Measurements from ENCODE around the gene FGD4.
"Not testable (repeated sequence)": the region's sequence is repeated elsewhere in the genome, so short reads cannot be mapped to it uniquely, and the experiment has no call there.

The FGD4 gene

GRCh38 chr12:32548691-32549281 lies 149.4 kb downstream of the FGD4 start:
- WGBS (ENCODE audit: insufficient coverage, insufficient read length): no CpG with 5 or more reads among the region's 6 CpGs
- H3K9me3 ChIP-seq (ENCODE audit: control insufficient read depth, insufficient read depth, low read length): no peaks in the 10 kb centered on the region
- 0 out of 2 replicates have a peak, but pooled peaks cover 2% of the 10 kb centered on the region for H3K4me1 ChIP-seq (ENCODE audit: control insufficient read depth, insufficient read depth, low read length)
- no peak overlapping the region for H3K4me3 ChIP-seq (ENCODE audit: low read length)
- no peaks in the 10 kb centered on the region for H3K36me3 ChIP-seq (ENCODE audit: control insufficient read depth, insufficient read depth, low read length)
- no peak for DNase-seq (ENCODE audit: low read depth, low spot score)
- H3K27ac ChIP-seq (ENCODE audit: low read length): no peak overlapping the region
- H3K27me3 ChIP-seq (ENCODE audit: control insufficient read depth, insufficient read depth, low read length): no peaks in the 10 kb centered on the region

GRCh38 chr12:32549675-32550079 lies 150.3 kb downstream of the FGD4 start:
- Histone ChIP-seq H3K27me3 (ENCODE audit: control insufficient read depth, insufficient read depth, low read length) (no peaks in the 10 kb centered on the region), H3K4me1 (ENCODE audit: control insufficient read depth, insufficient read depth, low read length) (0 out of 2 replicates have a peak, but pooled peaks cover 2% of the 10 kb centered on the region), H3K36me3 (ENCODE audit: control insufficient read depth, insufficient read depth, low read length) (no peaks in the 10 kb centered on the region), H3K9me3 (ENCODE audit: control insufficient read depth, insufficient read depth, low read length) (no peaks in the 10 kb centered on the region), H3K4me3 (ENCODE audit: low read length) (no peak overlapping the region), H3K27ac (ENCODE audit: low read length) (no peak overlapping the region)
- no CpG with 5 or more reads among the region's 8 CpGs for WGBS (ENCODE audit: insufficient coverage, insufficient read length)
- no peak for DNase-seq (ENCODE audit: low read depth, low spot score)

GRCh38 chr12:32551058-32551457 lies 151.7 kb downstream of the FGD4 start:
- Histone ChIP-seq H3K9me3 (ENCODE audit: control insufficient read depth, insufficient read depth, low read length) (no peaks in the 10 kb centered on the region), H3K4me1 (ENCODE audit: control insufficient read depth, insufficient read depth, low read length) (0 out of 2 replicates have a peak, but pooled peaks cover 2% of the 10 kb centered on the region), H3K27ac (ENCODE audit: low read length) (no peak overlapping the region), H3K4me3 (ENCODE audit: low read length) (no peak overlapping the region), H3K36me3 (ENCODE audit: control insufficient read depth, insufficient read depth, low read length) (no peaks in the 10 kb centered on the region), H3K27me3 (ENCODE audit: control insufficient read depth, insufficient read depth, low read length) (no peaks in the 10 kb centered on the region)
- DNase-seq (ENCODE audit: low read depth, low spot score): no peak
- WGBS (ENCODE audit: insufficient coverage, insufficient read length): no CpG with 5 or more reads among the region's 2 CpGs

GRCh38 chr12:32558903-32559302 lies 159.5 kb downstream of the FGD4 start:
- H3K36me3 ChIP-seq (ENCODE audit: control insufficient read depth, insufficient read depth, low read length): no peaks in the 10 kb centered on the region
- H3K27me3 ChIP-seq (ENCODE audit: control insufficient read depth, insufficient read depth, low read length): no peaks in the 10 kb centered on the region
- no peak overlapping the region for H3K27ac ChIP-seq (ENCODE audit: low read length)
- H3K4me3 ChIP-seq (ENCODE audit: low read length): no peak overlapping the region
- no CpG with 5 or more reads among the region's 1 CpG for WGBS (ENCODE audit: insufficient coverage, insufficient read length)
- DNase-seq (ENCODE audit: low read depth, low spot score): no peak
- no peaks in the 10 kb centered on the region for H3K4me1 ChIP-seq (ENCODE audit: control insufficient read depth, insufficient read depth, low read length)
- no peaks in the 10 kb centered on the region for H3K9me3 ChIP-seq (ENCODE audit: control insufficient read depth, insufficient read depth, low read length)

GRCh38 chr12:32559434-32559833 lies 160.1 kb downstream of the FGD4 start:
- no peak overlapping the region for H3K4me3 ChIP-seq (ENCODE audit: low read length)
- H3K27me3 ChIP-seq (ENCODE audit: control insufficient read depth, insufficient read depth, low read length): no peaks in the 10 kb centered on the region
- no peaks in the 10 kb centered on the region for H3K9me3 ChIP-seq (ENCODE audit: control insufficient read depth, insufficient read depth, low read length)
- no peaks in the 10 kb centered on the region for H3K4me1 ChIP-seq (ENCODE audit: control insufficient read depth, insufficient read depth, low read length)
- H3K36me3 ChIP-seq (ENCODE audit: control insufficient read depth, insufficient read depth, low read length): peaks cover 2% of the 10 kb centered on the region; the same call in 1 of the 2 replicates
- WGBS (ENCODE audit: insufficient coverage, insufficient read length): no CpG with 5 or more reads among the region's 3 CpGs
- H3K27ac ChIP-seq (ENCODE audit: low read length): no peak overlapping the region
- no peak for DNase-seq (ENCODE audit: low read depth, low spot score)

GRCh38 chr12:32560520-32560919 lies 161.2 kb downstream of the FGD4 start:
- Histone ChIP-seq H3K4me3 (ENCODE audit: low read length) (no peak overlapping the region), H3K4me1 (ENCODE audit: control insufficient read depth, insufficient read depth, low read length) (no peaks in the 10 kb centered on the region), H3K9me3 (ENCODE audit: control insufficient read depth, insufficient read depth, low read length) (no peaks in the 10 kb centered on the region), H3K36me3 (ENCODE audit: control insufficient read depth, insufficient read depth, low read length) (peaks cover 2% of the 10 kb centered on the region; the same call in 1 of the 2 replicates), H3K27me3 (ENCODE audit: control insufficient read depth, insufficient read depth, low read length) (no peaks in the 10 kb centered on the region), H3K27ac (ENCODE audit: low read length) (no peak overlapping the region)
- no CpG with 5 or more reads among the region's 4 CpGs for WGBS (ENCODE audit: insufficient coverage, insufficient read length)
- DNase-seq (ENCODE audit: low read depth, low spot score): no peak

GRCh38 chr12:32561931-32562341 lies 162.6 kb downstream of the FGD4 start:
- Histone ChIP-seq H3K27ac (ENCODE audit: low read length) (no peak overlapping the region), H3K4me3 (ENCODE audit: low read length) (no peak overlapping the region), H3K4me1 (ENCODE audit: control insufficient read depth, insufficient read depth, low read length) (no peaks in the 10 kb centered on the region), H3K27me3 (ENCODE audit: control insufficient read depth, insufficient read depth, low read length) (no peaks in the 10 kb centered on the region), H3K36me3 (ENCODE audit: control insufficient read depth, insufficient read depth, low read length) (peaks cover 2% of the 10 kb centered on the region; the same call in 1 of the 2 replicates), H3K9me3 (ENCODE audit: control insufficient read depth, insufficient read depth, low read length) (no peaks in the 10 kb centered on the region)
- DNase-seq (ENCODE audit: low read depth, low spot score): no peak
- WGBS (ENCODE audit: insufficient coverage, insufficient read length): no CpG with 5 or more reads among the region's 11 CpGs

- H3K27me3 ChIP-seq (ENCODE audit: control insufficient read depth, insufficient read depth, low read length); DNase-seq (ENCODE audit: low read depth, low spot score); H3K4me3 ChIP-seq (ENCODE audit: low read length); H3K9me3 ChIP-seq (ENCODE audit: control insufficient read depth, insufficient read depth, low read length); H3K36me3 ChIP-seq (ENCODE audit: control insufficient read depth, insufficient read depth, low read length); H3K4me1 ChIP-seq (ENCODE audit: control insufficient read depth, insufficient read depth, low read length); H3K27ac ChIP-seq (ENCODE audit: low read length): not testable (repeated sequence)
- no CpG with 5 or more reads among the region's 6 CpGs for WGBS (ENCODE audit: insufficient coverage, insufficient read length)
These were observed 163.1 kb downstream of the FGD4 start for GRCh38 chr12:32562413-32562812.

GRCh38 chr12:32566663-32567295 lies 167.4 kb downstream of the FGD4 start:
- WGBS (ENCODE audit: insufficient coverage, insufficient read length): no CpG with 5 or more reads among the region's 2 CpGs
- no peaks in the 10 kb centered on the region for H3K27me3 ChIP-seq (ENCODE audit: control insufficient read depth, insufficient read depth, low read length)
- no peak overlapping the region for H3K4me3 ChIP-seq (ENCODE audit: low read length)
- H3K4me1 ChIP-seq (ENCODE audit: control insufficient read depth, insufficient read depth, low read length): peaks cover 2% of the 10 kb centered on the region; the same call in 1 of the 2 replicates
- H3K27ac ChIP-seq (ENCODE audit: low read length): no peak overlapping the region
- H3K9me3 ChIP-seq (ENCODE audit: control insufficient read depth, insufficient read depth, low read length): no peaks in the 10 kb centered on the region
- no peak for DNase-seq (ENCODE audit: low read depth, low spot score)
- H3K36me3 ChIP-seq (ENCODE audit: control insufficient read depth, insufficient read depth, low read length): peaks cover 2% of the 10 kb centered on the region; the same call in 1 of the 2 replicates

- H3K9me3 ChIP-seq (ENCODE audit: control insufficient read depth, insufficient read depth, low read length): no peaks in the 10 kb centered on the region
- no peaks in the 10 kb centered on the region for H3K27me3 ChIP-seq (ENCODE audit: control insufficient read depth, insufficient read depth, low read length)
- H3K36me3 ChIP-seq (ENCODE audit: control insufficient read depth, insufficient read depth, low read length): peaks cover 2% of the 10 kb centered on the region; the same call in 1 of the 2 replicates
- H3K4me1 ChIP-seq (ENCODE audit: control insufficient read depth, insufficient read depth, low read length): peaks cover 2% of the 10 kb centered on the region; the same call in 1 of the 2 replicates
- H3K27ac ChIP-seq (ENCODE audit: low read length): no peak overlapping the region
- no CpG with 5 or more reads among the region's 6 CpGs for WGBS (ENCODE audit: insufficient coverage, insufficient read length)
- DNase-seq (ENCODE audit: low read depth, low spot score): no peak
- H3K4me3 ChIP-seq (ENCODE audit: low read length): no peak overlapping the region
These were observed 167.9 kb downstream of the FGD4 start for GRCh38 chr12:32567296-32567674.
